IMR-90 (cell line): ENCODE measurements around the gene PANK4. TPM values are rescaled to one million over a fixed set of nuclear protein-coding genes. Genes with fewer than 3 reads are reported as not detected.

ENCODE experiments used
- ATAC-seq: fragments of 200-7000 bp; cut with Tn5 transposase; 2 replicates; pipeline ENCODE4 v1.9.1; 2020; ENCODE audit warnings: low read depth, mild to moderate bottlenecking, moderate library complexity
- BruUV-seq: library from RNA; stranded (reverse); fragments of 400-500 nt; replicated peaks from 2 replicates; lab custom pipeline; 2021; lab: Mats Ljungman, UMichigan
- CTCF ChIA-PET: fragments of 300-600 bp; formaldehyde crosslinking; extraction: SDS; loops from one replicate; lab custom pipeline; 2021; ENCODE audit warnings: antibody characterized with exemption; lab: Yijun Ruan, JAX
- POLR2A ChIA-PET: fragments of 300-600 bp; sonication (Branson Sonifier 250); formaldehyde crosslinking; loops from one replicate; lab custom pipeline; 2022; ENCODE audit warnings: antibody characterized with exemption; ENCODE audit not compliant: unreplicated experiment; lab: Charles Lee
- DNase-seq: peaks from one replicate; pipeline ENCODE4 v3.0.0; 2013
- H2AFZ ChIP-seq: replicated peaks from 2 replicates; pipeline ENCODE3; 2013; ENCODE audit warnings: low read length, mild to moderate bottlenecking; ENCODE audit not compliant: poor library complexity
- H2AK5ac ChIP-seq: 2 replicates; pipeline ENCODE4 v1.6.1; 2013; ENCODE audit warnings: low read depth, low read length, inconsistent platforms
- H2AK9ac ChIP-seq: replicated peaks from 2 replicates; pipeline ENCODE3; 2013; ENCODE audit warnings: mild to moderate bottlenecking, low read depth, low read length, moderate library complexity; ENCODE audit not compliant: poor library complexity
- H2BK120ac ChIP-seq: 2 replicates; pipeline ENCODE4 v1.6.1; 2013; ENCODE audit warnings: low read depth, low read length, inconsistent platforms
- H2BK15ac ChIP-seq: 3 replicates; pipeline ENCODE4 v1.6.1; 2013; ENCODE audit warnings: low read depth, low read length, inconsistent platforms
- H2BK20ac ChIP-seq: 2 replicates; pipeline ENCODE4 v1.6.1; 2013; ENCODE audit warnings: low read depth, mild to moderate bottlenecking, inconsistent platforms, low read length, moderate library complexity
- H2BK5ac ChIP-seq: 2 replicates; pipeline ENCODE4 v1.6.1; 2013; ENCODE audit warnings: mild to moderate bottlenecking, low read depth, low read length, inconsistent platforms; ENCODE audit not compliant: poor library complexity, severe bottlenecking
- H3K14ac ChIP-seq: replicated peaks from 2 replicates; pipeline ENCODE4 v1.6.1; 2013; ENCODE audit warnings: low read depth, low read length, inconsistent platforms
- H3K18ac ChIP-seq: 2 replicates; pipeline ENCODE4 v1.6.1; 2013; ENCODE audit warnings: low read depth, low read length, control low read depth
- H3K23ac ChIP-seq: 2 replicates; pipeline ENCODE4 v1.6.1; 2013; ENCODE audit warnings: low read depth, low read length, inconsistent platforms
- H3K27ac ChIP-seq: 2 replicates; pipeline ENCODE4 v1.5.1; 2013; ENCODE audit warnings: mild to moderate bottlenecking, control low read depth, low read length; ENCODE audit not compliant: insufficient read depth
- H3K27me3 ChIP-seq: 2 replicates; pipeline ENCODE4 v1.6.1; 2013; ENCODE audit warnings: low read length; ENCODE audit not compliant: control insufficient read depth, insufficient read depth
- H3K36me3 ChIP-seq: 2 replicates; pipeline ENCODE4 v1.6.1; 2013; ENCODE audit warnings: low read length, mixed read lengths; ENCODE audit not compliant: control insufficient read depth, insufficient read depth
- H3K4ac ChIP-seq: 2 replicates; pipeline ENCODE4 v1.6.1; 2013; ENCODE audit warnings: low read depth, low read length, inconsistent platforms
- H3K4me1 ChIP-seq: 2 replicates; pipeline ENCODE4 v1.6.1; 2013; ENCODE audit warnings: low read length, mixed read lengths; ENCODE audit not compliant: control insufficient read depth, insufficient read depth
- H3K4me2 ChIP-seq: 2 replicates; pipeline ENCODE4 v1.6.1; 2013; ENCODE audit warnings: low read depth, mild to moderate bottlenecking, control low read depth, low read length, moderate library complexity
- H3K4me3 ChIP-seq: 2 replicates; pipeline ENCODE4 v1.5.1; 2013; ENCODE audit warnings: low read depth, mild to moderate bottlenecking, control low read depth, low read length, moderate library complexity; ENCODE audit not compliant: insufficient read depth
- H3K56ac ChIP-seq: 2 replicates; pipeline ENCODE4 v1.6.1; 2013; ENCODE audit warnings: low read length, inconsistent platforms; ENCODE audit not compliant: insufficient read depth; ENCODE audit errors: extremely low read depth
- H3K79me1 ChIP-seq, 2 experiments: 2 replicates each; pipeline ENCODE4 v1.6.1; 2013; ENCODE audit warnings: low read length in 2 of 2, inconsistent platforms in 1 of 2, low read depth in 1 of 2
- H3K9ac ChIP-seq: 2 replicates; pipeline ENCODE4 v1.6.1; 2013; ENCODE audit warnings: low read depth, low read length, control low read depth
- H3K9me1 ChIP-seq: 2 replicates; pipeline ENCODE4 v1.6.1; 2013; ENCODE audit warnings: low read length, inconsistent platforms; ENCODE audit not compliant: insufficient read depth
- H3K9me3 ChIP-seq: 2 replicates; pipeline ENCODE4 v1.6.1; 2013; ENCODE audit warnings: low read length; ENCODE audit not compliant: control insufficient read depth, insufficient read depth
- H4K20me1 ChIP-seq: 2 replicates; pipeline ENCODE4 v1.6.1; 2013; ENCODE audit warnings: low read length, inconsistent platforms; ENCODE audit not compliant: insufficient read depth
- H4K5ac ChIP-seq: 2 replicates; pipeline ENCODE4 v1.6.1; 2013; ENCODE audit warnings: mild to moderate bottlenecking, low read depth, low read length, control low read depth
- H4K8ac ChIP-seq, 2 experiments: 2 replicates each; pipeline ENCODE4 v1.6.1; 2013; ENCODE audit warnings: low read depth in 2 of 2, low read length in 2 of 2, control low read depth in 1 of 2, inconsistent platforms in 1 of 2
- H4K91ac ChIP-seq: 2 replicates; pipeline ENCODE4 v1.6.1; 2013; ENCODE audit warnings: low read depth, low read length, inconsistent platforms; ENCODE audit not compliant: insufficient read depth
- BHLHE40 ChIP-seq: fragments of 150-350 bp; IDR thresholded peaks from 2 replicates; pipeline ENCODE4 v1.6.1; 2016; ENCODE audit warnings: mild to moderate bottlenecking, low read depth, low read length
- CEBPB ChIP-seq: IDR thresholded peaks from 2 replicates; pipeline ENCODE4 v1.6.1; 2012; ENCODE audit warnings: low read depth, low read length, improper control_type of control experiment
- CHD1 ChIP-seq: IDR thresholded peaks from 2 replicates; pipeline ENCODE4 v1.6.1; 2012; ENCODE audit warnings: low read depth, low read length, improper control_type of control experiment
- FOS ChIP-seq: fragments of 150-350 bp; IDR thresholded peaks from 2 replicates; pipeline ENCODE4 v1.6.1; 2016; ENCODE audit warnings: low read depth, low read length
- MAFK ChIP-seq: IDR thresholded peaks from 2 replicates; pipeline ENCODE4 v1.6.1; 2012; ENCODE audit warnings: low read depth, low read length, improper control_type of control experiment
- MAZ ChIP-seq: IDR thresholded peaks from 2 replicates; pipeline ENCODE4 v1.6.1; 2012; ENCODE audit warnings: low read depth, mild to moderate bottlenecking, low read length, improper control_type of control experiment, moderate library complexity, borderline replicate concordance
- MXI1 ChIP-seq: IDR thresholded peaks from 2 replicates; pipeline ENCODE4 v1.6.1; 2012; ENCODE audit warnings: low read depth, mild to moderate bottlenecking, low read length, moderate library complexity, borderline replicate concordance
- NFE2L2 ChIP-seq: fragments of 150-350 bp; IDR thresholded peaks from 2 replicates; pipeline ENCODE4 v1.6.1; 2016; ENCODE audit warnings: low read depth, mild to moderate bottlenecking, low read length
- POLR2A ChIP-seq: IDR thresholded peaks from 2 replicates; pipeline ENCODE4 v1.6.1; 2012; ENCODE audit warnings: mild to moderate bottlenecking, low read depth, low read length
- RAD21 ChIP-seq: IDR thresholded peaks from 2 replicates; pipeline ENCODE4 v1.6.1; 2012; ENCODE audit warnings: low read length, improper control_type of control experiment
- RCOR1 ChIP-seq: IDR thresholded peaks from 2 replicates; pipeline ENCODE4 v1.6.1; 2012; ENCODE audit warnings: mild to moderate bottlenecking, low read length, improper control_type of control experiment; ENCODE audit not compliant: insufficient replicate concordance
- RFX5 ChIP-seq: IDR thresholded peaks from 2 replicates; pipeline ENCODE4 v1.8.0; 2012; ENCODE audit warnings: low read depth, mild to moderate bottlenecking, low read length, moderate library complexity
- WGBS, 2 experiments: methylation state at CpG; one replicate each; pipeline versions ENCODE4 v1.1.5 to v1.1.7; 2013; ENCODE audit warnings: missing lambda C conversion rate in 2 of 2; ENCODE audit not compliant: insufficient read length in 1 of 2; ENCODE audit errors: extremely low coverage in 2 of 2; 5-methylcytosine and 5-hydroxymethylcytosine counted together
- dilution Hi-C: fragments of 300-500 bp; cut with HindIII; formaldehyde crosslinking; loops from one replicate; pipeline ENCODE4 v1.14.3; 2018; ENCODE audit warnings: low sequenced_read_pairs; ENCODE audit not compliant: unreplicated experiment
- in situ Hi-C: fragments of 300-500 bp; cut with MboI; formaldehyde crosslinking; loops from 3 replicates; pipeline ENCODE4 v1.14.3; 2019; ENCODE audit warnings: low sequenced_read_pairs, inconsistent platforms, mixed read lengths
- intact Hi-C: fragments of 100-400 bp; cut with micrococcal nuclease; formaldehyde crosslinking; loops from 2 replicates; pipeline ENCODE4 v1.10.0; 2022
- polyA plus RNA-seq, 3 experiments: library from polyadenylated mRNA; depleted of rRNA; stranded (reverse); fragments of >200 nt; gene quantifications; 2 replicates each; pipeline ENCODE4 v1.2.3, GENCODE V29; 2012; ENCODE audit warnings: low replicate concordance in 1 of 3
- total RNA-seq: library from RNA; depleted of rRNA; stranded (reverse); fragments of >200 nt; gene quantifications from 2 replicates; pipeline ENCODE4 v1.2.3, GENCODE V29; 2012
- TF ChIP-seq, protein P1 (sequence below): fragments of 150-350 bp; IDR thresholded peaks from 2 replicates; pipeline ENCODE4 v1.6.1; 2016; ENCODE audit warnings: low read depth, mild to moderate bottlenecking, low read length, moderate library complexity, borderline replicate concordance
- TF ChIP-seq, protein P2 (sequence below): conservative IDR thresholded peaks from 2 replicates; pipeline ENCODE4 v1.5.1; 2012; ENCODE audit warnings: mild to moderate bottlenecking, low read depth, low read length, improper control_type of control experiment

The PANK4 gene
- total and polyA plus RNA-seq, 2 of the 4 experiments (the other 2 are of a cell fraction) = 14.0 to 18.5 TPM

- no peak for TF ChIP-seq BHLHE40
These were observed 15.3 kb upstream of the PANK4 start (continued) for GRCh38 chr1:2541619-2542245.

DNA sequence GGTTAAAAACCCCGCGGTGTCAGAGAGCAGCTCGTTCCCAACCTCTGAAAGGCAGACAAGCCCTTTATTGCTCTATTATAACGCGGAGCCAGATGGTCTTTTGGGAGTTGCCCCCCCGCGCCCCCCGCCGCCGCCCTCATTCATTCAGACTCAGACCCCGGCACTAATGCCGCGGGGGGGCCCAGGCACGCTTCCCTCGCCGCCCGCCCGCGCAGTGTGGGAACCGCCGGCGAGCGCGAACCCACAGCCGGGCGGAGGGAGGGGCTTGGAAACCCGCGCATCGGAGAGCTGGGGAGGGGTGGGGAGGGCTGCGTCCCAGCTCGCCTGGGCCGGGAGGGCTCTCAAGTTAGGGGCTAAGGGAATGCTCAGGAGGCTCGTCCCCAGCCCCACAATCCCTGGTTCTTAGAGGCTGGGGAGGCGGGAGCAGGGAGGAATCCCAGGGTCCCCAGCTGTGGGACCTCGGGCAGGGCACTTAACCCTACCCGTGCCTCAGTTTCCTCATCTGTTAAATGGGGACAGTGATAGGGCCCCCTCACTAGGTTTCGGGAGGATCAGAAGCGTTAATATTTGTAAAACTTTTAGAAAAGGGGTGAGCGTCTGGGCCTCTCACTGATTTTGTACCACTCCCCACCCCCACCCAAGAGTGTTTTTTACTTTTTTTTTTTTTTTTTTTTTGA is 14.6 kb upstream of the PANK4 start:
- intact Hi-C loops (no loop called here), dilution Hi-C loops (no loop called here), in situ Hi-C loops (loop anchor here (5.0 to 25.0 kb wide), 2 partner anchors 129 to 354 kb away; partner anchors contain the start of genes FAAP20 and PEX10)
- H3K9me3 ChIP-seq = no peaks in the 10 kb centered on the region
- CTCF ChIA-PET = interaction anchor here (0.6 kb wide), 1 partner anchor 12 kb away, joined by 8 read pairs; no protein-coding TSS in a partner anchor
- no peaks in the 10 kb centered on the region for H4K20me1 ChIP-seq
- no peak overlapping the region for H2AK9ac ChIP-seq
- H4K5ac ChIP-seq = no peak overlapping the region
- H2BK15ac ChIP-seq = no peak overlapping the region
- H3K79me1 ChIP-seq = no peaks in the 10 kb centered on the region
- no TSS peak for BruUV-seq
- ATAC-seq (no peak), DNase-seq (no peak)
- no peak overlapping the region for H3K23ac ChIP-seq
- WGBS, 2 experiments = 7% methylated on average over 5 of the region's 39 CpGs; no CpG with 5 or more reads in 1 of the 2 experiments
- no peak overlapping the region for H3K4ac ChIP-seq
- peaks cover 3% of the 10 kb centered on the region; the same call in 1 of the 2 replicates for H3K27me3 ChIP-seq
- peaks cover 3% of the 10 kb centered on the region; the same call in 1 of the 2 replicates for H3K9me1 ChIP-seq
- no peak overlapping the region for H2AK5ac ChIP-seq
- POLR2A ChIA-PET = no interaction called here
- no peak overlapping the region for H4K8ac ChIP-seq
- no peak overlapping the region for H2BK120ac ChIP-seq
- no peak overlapping the region for H3K4me3 ChIP-seq
- no peaks in the 10 kb centered on the region for H3K36me3 ChIP-seq
- no peak overlapping the region for H3K4me2 ChIP-seq
- H3K14ac ChIP-seq = no peak overlapping the region
- no peak overlapping the region for H3K18ac ChIP-seq
- H3K27ac ChIP-seq = no peak overlapping the region
- H4K91ac ChIP-seq = no peak overlapping the region
- H2BK20ac ChIP-seq = no peak overlapping the region
- peaks cover 2% of the 10 kb centered on the region; the same call in 1 of the 2 replicates for H3K4me1 ChIP-seq
- no peak overlapping the region for H2AFZ ChIP-seq
- H2BK5ac ChIP-seq = no peak overlapping the region
- H3K9ac ChIP-seq = no peak overlapping the region
- H3K56ac ChIP-seq = no peak overlapping the region
- no peak for TF ChIP-seq CEBPB
- TF ChIP-seq BHLHE40 = no peak
- no peak for TF ChIP-seq CHD1
- TF ChIP-seq NFE2L2 = no peak
- no peak for TF ChIP-seq MAZ
- TF ChIP-seq RAD21 = no peak
- TF ChIP-seq RFX5 = no peak
- TF ChIP-seq POLR2A = no peak
- no peak for TF ChIP-seq RCOR1
- TF ChIP-seq, protein P1, sequence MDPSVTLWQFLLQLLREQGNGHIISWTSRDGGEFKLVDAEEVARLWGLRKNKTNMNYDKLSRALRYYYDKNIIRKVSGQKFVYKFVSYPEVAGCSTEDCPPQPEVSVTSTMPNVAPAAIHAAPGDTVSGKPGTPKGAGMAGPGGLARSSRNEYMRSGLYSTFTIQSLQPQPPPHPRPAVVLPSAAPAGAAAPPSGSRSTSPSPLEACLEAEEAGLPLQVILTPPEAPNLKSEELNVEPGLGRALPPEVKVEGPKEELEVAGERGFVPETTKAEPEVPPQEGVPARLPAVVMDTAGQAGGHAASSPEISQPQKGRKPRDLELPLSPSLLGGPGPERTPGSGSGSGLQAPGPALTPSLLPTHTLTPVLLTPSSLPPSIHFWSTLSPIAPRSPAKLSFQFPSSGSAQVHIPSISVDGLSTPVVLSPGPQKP = no peak
- TF ChIP-seq MAFK = no peak
- TF ChIP-seq MXI1 = no peak
- TF ChIP-seq, protein P2, sequence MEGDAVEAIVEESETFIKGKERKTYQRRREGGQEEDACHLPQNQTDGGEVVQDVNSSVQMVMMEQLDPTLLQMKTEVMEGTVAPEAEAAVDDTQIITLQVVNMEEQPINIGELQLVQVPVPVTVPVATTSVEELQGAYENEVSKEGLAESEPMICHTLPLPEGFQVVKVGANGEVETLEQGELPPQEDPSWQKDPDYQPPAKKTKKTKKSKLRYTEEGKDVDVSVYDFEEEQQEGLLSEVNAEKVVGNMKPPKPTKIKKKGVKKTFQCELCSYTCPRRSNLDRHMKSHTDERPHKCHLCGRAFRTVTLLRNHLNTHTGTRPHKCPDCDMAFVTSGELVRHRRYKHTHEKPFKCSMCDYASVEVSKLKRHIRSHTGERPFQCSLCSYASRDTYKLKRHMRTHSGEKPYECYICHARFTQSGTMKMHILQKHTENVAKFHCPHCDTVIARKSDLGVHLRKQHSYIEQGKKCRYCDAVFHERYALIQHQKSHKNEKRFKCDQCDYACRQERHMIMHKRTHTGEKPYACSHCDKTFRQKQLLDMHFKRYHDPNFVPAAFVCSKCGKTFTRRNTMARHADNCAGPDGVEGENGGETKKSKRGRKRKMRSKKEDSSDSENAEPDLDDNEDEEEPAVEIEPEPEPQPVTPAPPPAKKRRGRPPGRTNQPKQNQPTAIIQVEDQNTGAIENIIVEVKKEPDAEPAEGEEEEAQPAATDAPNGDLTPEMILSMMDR = no peak
- no peak for TF ChIP-seq FOS
